Activated naive CD8-positive, alpha-beta T cell treated with anti-CD3 and anti-CD28 coated beads, Interleukin-2, amount 10 ng/mL, durations not matched to agents 7 days and 5 days (primary cell): Measurements from ENCODE around the gene SRPK3. TPM values are rescaled to one million over a fixed set of nuclear protein-coding genes. Genes with fewer than 3 reads are reported as not detected.

Experiments used
- ATAC-seq: fragments of 150-1000 bp; cut with Tn5 transposase; one replicate; pipeline ENCODE4 v1.10.0; 2021; ENCODE audit warnings: low read depth, moderate library complexity
- POLR2A ChIA-PET: fragments of 350-600 bp; sonication (Branson Sonifier 250); formaldehyde crosslinking; loops from one replicate; lab custom pipeline; 2021; ENCODE audit warnings: antibody characterized with exemption; lab: Charles Lee
- DNase-seq: peaks from one replicate; pipeline ENCODE4 v3.0.0; 2021
- H3K27ac Mint-ChIP-seq: one replicate; pipeline ENCODE4 v1.8.0; 2022; ENCODE audit warnings: mild to moderate bottlenecking, mixed read lengths
- H3K27me3 Mint-ChIP-seq: one replicate; pipeline ENCODE4 v1.8.0; 2022; ENCODE audit warnings: mild to moderate bottlenecking, moderate library complexity, mixed read lengths
- H3K36me3 Mint-ChIP-seq: one replicate; pipeline ENCODE4 v1.8.0; 2021; ENCODE audit warnings: mild to moderate bottlenecking, mixed read lengths
- H3K4me1 Mint-ChIP-seq: one replicate; pipeline ENCODE4 v1.8.0; 2021; ENCODE audit warnings: mixed read lengths
- H3K4me3 Mint-ChIP-seq: one replicate; pipeline ENCODE4 v1.8.0; 2022; ENCODE audit warnings: mild to moderate bottlenecking, moderate library complexity, mixed read lengths
- H3K9me3 Mint-ChIP-seq: one replicate; pipeline ENCODE4 v1.8.0; 2021; ENCODE audit warnings: mixed read lengths
- total RNA-seq, 2 experiments: library from RNA; stranded (reverse); gene quantifications; one replicate each; pipeline ENCODE4 v1.2.3, GENCODE V29; 2021

Gene SRPK3
- total RNA-seq, 2 experiments from 2014 or later = not detected

DNA sequence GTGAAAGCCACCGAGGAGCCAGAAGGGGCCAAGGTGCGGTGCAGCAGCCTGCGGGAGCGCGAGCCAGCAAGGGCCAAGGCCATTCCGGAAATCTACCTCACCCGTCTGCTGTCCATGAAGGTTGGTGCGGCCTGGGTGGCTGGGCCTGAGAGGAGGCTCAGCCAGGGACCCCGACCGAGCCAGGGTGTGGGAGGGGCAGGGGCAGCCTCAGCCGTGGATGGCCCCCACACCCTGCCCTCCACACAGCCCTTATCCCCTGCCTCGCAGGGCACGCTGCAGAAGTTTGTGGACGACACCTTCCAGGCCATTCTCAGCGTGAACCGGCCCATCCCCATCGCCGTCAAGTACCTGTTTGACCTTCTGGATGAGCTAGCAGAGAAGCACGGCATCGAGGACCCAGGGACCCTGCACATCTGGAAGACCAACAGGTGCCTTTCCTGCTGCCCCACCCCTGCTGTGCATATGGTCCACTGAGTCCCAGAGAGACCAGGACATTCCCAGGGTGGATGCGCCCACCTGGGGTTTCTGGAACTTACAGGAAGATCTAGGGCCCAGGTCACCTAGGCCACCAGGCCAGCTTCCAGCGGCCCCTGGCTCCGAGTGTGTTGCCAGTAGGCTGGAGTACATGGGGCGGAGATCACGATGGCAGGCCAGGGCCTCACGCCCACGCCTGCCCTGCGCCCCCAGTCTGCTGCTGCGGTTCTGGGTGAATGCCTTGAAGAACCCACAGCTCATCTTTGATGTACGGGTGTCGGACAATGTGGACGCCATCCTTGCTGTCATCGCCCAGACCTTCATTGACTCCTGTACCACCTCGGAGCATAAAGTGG, 3.4 kb upstream of the SRPK3 start:
- no peaks in the 10 kb centered on the region for H3K9me3 Mint-ChIP-seq
- H3K27me3 Mint-ChIP-seq = peaks cover 7% of the 10 kb centered on the region
- DNase-seq (no peak), ATAC-seq (no peak)
- no peak overlapping the region for H3K4me3 Mint-ChIP-seq
- no peak overlapping the region for H3K27ac Mint-ChIP-seq
- H3K36me3 Mint-ChIP-seq = no peaks in the 10 kb centered on the region
- H3K4me1 Mint-ChIP-seq = no peaks in the 10 kb centered on the region
- POLR2A ChIA-PET = no interaction called here

GRCh38 chrX:153778181-153778580, 2.7 kb upstream of the SRPK3 start:
- POLR2A ChIA-PET = no interaction called here
- Mint-ChIP-seq H3K27me3 (peaks cover 7% of the 10 kb centered on the region), H3K4me3 (no peak overlapping the region), H3K4me1 (no peaks in the 10 kb centered on the region), H3K9me3 (no peaks in the 10 kb centered on the region), H3K27ac (no peak overlapping the region), H3K36me3 (no peaks in the 10 kb centered on the region)
- DNase-seq = no peak
- ATAC-seq = no peak

DNA sequence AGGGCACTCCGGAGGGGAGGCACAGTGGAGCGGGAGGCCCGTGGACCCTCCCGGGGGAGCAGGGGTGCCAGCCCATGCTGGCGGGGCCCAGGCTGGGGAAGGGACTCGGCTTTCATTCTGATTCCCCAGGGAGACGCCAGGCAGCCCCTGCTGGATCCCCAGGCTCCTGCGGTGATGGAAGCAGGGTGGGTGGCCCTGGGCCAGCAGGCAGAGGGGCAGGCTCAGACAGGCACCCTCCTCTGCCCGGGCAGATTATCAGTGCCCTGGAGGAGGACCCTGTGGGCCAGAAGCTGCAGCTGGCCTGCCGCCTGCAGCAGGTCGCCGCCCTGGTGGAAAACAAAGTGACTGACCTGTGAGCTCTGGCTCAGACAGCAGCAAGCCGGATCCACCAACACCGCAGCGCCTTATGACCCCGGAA, 2.1 kb upstream of the SRPK3 start:
- POLR2A ChIA-PET = no interaction called here
- peaks cover 7% of the 10 kb centered on the region for H3K27me3 Mint-ChIP-seq

GRCh38 chrX:153779891-153780677, 757 bp upstream of the SRPK3 start:
- Mint-ChIP-seq H3K4me3 (no peak overlapping the region), H3K27me3 (peaks cover 7% of the 10 kb centered on the region), H3K9me3 (no peaks in the 10 kb centered on the region), H3K27ac (no peak overlapping the region), H3K4me1 (no peaks in the 10 kb centered on the region), H3K36me3 (no peaks in the 10 kb centered on the region)
- DNase-seq (no peak), ATAC-seq (no peak)
- POLR2A ChIA-PET = no interaction called here

More for the DNA sequence above, 2.1 kb upstream of the SRPK3 start:
- Mint-ChIP-seq H3K27ac (no peak overlapping the region), H3K4me1 (no peaks in the 10 kb centered on the region), H3K36me3 (no peaks in the 10 kb centered on the region), H3K4me3 (no peak overlapping the region), H3K9me3 (no peaks in the 10 kb centered on the region)
- DNase-seq (no peak), ATAC-seq (no peak)

- no peak overlapping the region for H3K27ac Mint-ChIP-seq
- no peak overlapping the region for H3K4me3 Mint-ChIP-seq
- ATAC-seq = no peak
- POLR2A ChIA-PET = no interaction called here
- no peaks in the 10 kb centered on the region for H3K4me1 Mint-ChIP-seq
- H3K9me3 Mint-ChIP-seq = no peaks in the 10 kb centered on the region
- H3K36me3 Mint-ChIP-seq = no peaks in the 10 kb centered on the region
- peaks cover 7% of the 10 kb centered on the region for H3K27me3 Mint-ChIP-seq
- no peak for DNase-seq
Observed at GRCh38 chrX:153781428-153782047, 697 bp downstream of the SRPK3 start.

DNA sequence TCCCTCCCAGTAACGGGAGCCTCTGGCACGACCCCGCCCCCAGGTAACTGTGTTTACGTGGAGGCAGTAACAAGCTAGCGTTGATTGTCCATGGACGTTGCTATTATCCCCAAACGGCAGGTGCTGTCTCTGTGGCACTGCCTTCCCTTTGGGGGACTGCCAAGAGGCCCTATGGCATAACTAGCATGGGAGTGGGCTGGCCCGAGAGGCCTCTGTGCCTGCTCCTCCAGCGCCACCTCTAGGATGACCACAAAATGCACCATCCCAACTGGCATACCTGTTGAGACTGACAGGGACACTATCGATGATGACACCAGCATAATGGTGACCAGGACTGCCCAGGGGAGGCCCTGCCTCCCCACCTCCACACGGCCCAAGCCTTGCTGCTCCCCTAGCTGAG, 1.5 kb downstream of the SRPK3 start:
- Mint-ChIP-seq H3K4me3 (no peak overlapping the region), H3K27me3 (peaks cover 7% of the 10 kb centered on the region), H3K36me3 (no peaks in the 10 kb centered on the region), H3K27ac (no peak overlapping the region), H3K4me1 (no peaks in the 10 kb centered on the region), H3K9me3 (no peaks in the 10 kb centered on the region)
- POLR2A ChIA-PET = no interaction called here
- DNase-seq = no peak
- ATAC-seq = no peak

DNA sequence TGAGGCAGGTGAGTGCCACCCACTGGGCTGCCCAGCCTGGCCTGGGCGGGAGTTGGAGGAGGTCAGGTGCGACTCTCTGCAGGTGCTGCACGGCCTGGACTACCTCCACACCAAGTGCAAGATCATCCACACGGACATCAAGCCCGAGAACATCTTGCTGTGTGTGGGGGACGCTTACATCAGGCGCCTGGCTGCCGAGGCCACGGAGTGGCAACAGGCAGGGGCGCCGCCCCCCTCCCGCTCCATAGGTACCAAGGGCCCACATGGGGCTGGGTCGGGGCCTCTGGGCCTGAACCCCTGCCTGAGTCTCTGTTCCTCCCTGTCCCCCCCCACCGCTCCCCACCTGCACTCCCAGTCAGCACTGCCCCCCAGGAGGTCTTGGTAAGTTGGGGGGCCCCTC, 2.0 kb downstream of the SRPK3 start:
- no peaks in the 10 kb centered on the region for H3K4me1 Mint-ChIP-seq
- no peak for ATAC-seq
- POLR2A ChIA-PET = no interaction called here
- peaks cover 7% of the 10 kb centered on the region for H3K27me3 Mint-ChIP-seq
- no peaks in the 10 kb centered on the region for H3K9me3 Mint-ChIP-seq
- H3K27ac Mint-ChIP-seq = no peak overlapping the region
- H3K36me3 Mint-ChIP-seq = no peaks in the 10 kb centered on the region
- no peak overlapping the region for H3K4me3 Mint-ChIP-seq
- no peak for DNase-seq

GRCh38 chrX:153783378-153784013, 2.7 kb downstream of the SRPK3 start:
- DNase-seq (no peak), ATAC-seq (no peak)
- Mint-ChIP-seq H3K4me3 (no peak overlapping the region), H3K27ac (no peak overlapping the region), H3K36me3 (no peaks in the 10 kb centered on the region), H3K4me1 (no peaks in the 10 kb centered on the region), H3K9me3 (no peaks in the 10 kb centered on the region), H3K27me3 (peaks cover 7% of the 10 kb centered on the region)
- POLR2A ChIA-PET = no interaction called here

GRCh38 chrX:153784325-153784967, 3.6 kb downstream of the SRPK3 start:
- peaks cover 3% of the 10 kb centered on the region for H3K36me3 Mint-ChIP-seq

DNA sequence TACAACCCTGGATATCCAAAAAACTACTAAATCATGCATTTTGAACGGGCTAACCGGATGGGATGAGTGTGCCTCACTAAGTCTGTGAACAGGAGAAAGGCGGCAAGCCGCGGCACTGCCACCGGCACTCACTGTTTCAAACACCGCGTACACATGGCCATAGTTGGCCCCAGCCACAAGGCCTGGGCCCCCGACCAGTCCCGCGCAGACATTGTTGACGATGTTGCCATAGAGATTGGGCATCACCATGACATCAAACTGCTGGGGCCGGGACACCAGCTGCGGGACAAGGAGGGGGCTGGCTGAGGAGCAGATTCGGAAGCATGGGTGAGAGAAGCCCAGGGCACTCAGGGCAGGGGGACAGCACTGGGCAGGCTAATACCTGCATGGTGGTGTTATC, 5.8 kb downstream of the SRPK3 start:
- no peak overlapping the region for H3K4me3 Mint-ChIP-seq
- POLR2A ChIA-PET = no interaction called here

More at GRCh38 chrX:153784325-153784967, 3.6 kb downstream of the SRPK3 start:
- DNase-seq (no peak), ATAC-seq (no peak)
- Mint-ChIP-seq H3K9me3 (no peaks in the 10 kb centered on the region), H3K4me3 (no peak overlapping the region), H3K4me1 (no peaks in the 10 kb centered on the region), H3K27ac (no peak overlapping the region), H3K27me3 (peaks cover 7% of the 10 kb centered on the region)
- POLR2A ChIA-PET = no interaction called here

DNA sequence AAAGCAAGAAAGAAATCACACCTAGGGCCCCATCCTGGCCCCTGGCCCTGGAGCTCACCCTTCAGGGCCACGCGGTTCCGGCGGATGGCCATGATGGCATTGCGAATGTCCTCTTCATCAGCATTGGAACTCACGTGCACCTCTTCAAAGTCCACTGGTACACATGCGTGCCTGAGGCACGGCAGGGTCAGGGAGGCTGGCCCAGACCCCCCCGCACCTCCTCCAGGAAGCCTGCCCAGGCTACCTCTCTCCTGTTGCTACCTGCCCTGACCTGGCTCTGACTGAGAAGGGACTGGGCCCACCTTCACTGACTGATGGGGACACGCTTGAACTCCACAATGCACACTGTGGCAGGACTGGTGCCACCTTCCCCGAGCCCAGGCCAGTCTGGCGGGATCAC, 8.8 kb downstream of the SRPK3 start:
- POLR2A ChIA-PET = no interaction called here
- Mint-ChIP-seq H3K36me3 (peaks cover 4% of the 10 kb centered on the region), H3K4me1 (peaks cover 5% of the 10 kb centered on the region), H3K9me3 (no peaks in the 10 kb centered on the region), H3K4me3 (no peak overlapping the region), H3K27me3 (no peaks in the 10 kb centered on the region), H3K27ac (no peak overlapping the region)
- DNase-seq (no peak), ATAC-seq (no peak)

More for the DNA sequence above, 5.8 kb downstream of the SRPK3 start:
- H3K9me3 Mint-ChIP-seq = no peaks in the 10 kb centered on the region
- H3K27me3 Mint-ChIP-seq = no peaks in the 10 kb centered on the region
- H3K27ac Mint-ChIP-seq = no peak overlapping the region
- peaks cover 3% of the 10 kb centered on the region for H3K36me3 Mint-ChIP-seq
- DNase-seq (no peak), ATAC-seq (no peak)
- H3K4me1 Mint-ChIP-seq = peaks cover 2% of the 10 kb centered on the region

- H3K27me3 Mint-ChIP-seq = no peaks in the 10 kb centered on the region
- DNase-seq = no peak
- no peak for ATAC-seq
- H3K27ac Mint-ChIP-seq = no peak overlapping the region
- peaks cover 7% of the 10 kb centered on the region for H3K36me3 Mint-ChIP-seq
- peaks cover 10% of the 10 kb centered on the region for H3K4me1 Mint-ChIP-seq
- H3K4me3 Mint-ChIP-seq = no peak overlapping the region
- POLR2A ChIA-PET = no interaction called here
- H3K9me3 Mint-ChIP-seq = no peaks in the 10 kb centered on the region
Observed at GRCh38 chrX:153791104-153791852, 10.4 kb downstream of the SRPK3 start.
